Endothelial cell of umbilical vein (primary cell): ENCODE results near the gene FAM219A. TPM values are rescaled to one million over a fixed set of nuclear protein-coding genes. Genes with fewer than 3 reads are reported as not detected.

Experiments used
- BruUV-seq: library from RNA; stranded (reverse); fragments of 400-500 nt; replicated peaks from 2 replicates; lab custom pipeline; 2021; lab: Mats Ljungman, UMichigan
- CTCF ChIA-PET: fragments of 300-600, 350-600 bp; sonication (Branson Sonifier 250); formaldehyde crosslinking; loops from one replicate; lab custom pipeline; 2021; ENCODE audit warnings: antibody characterized with exemption, inconsistent platforms; lab: Charles Lee
- POLR2A ChIA-PET: fragments of 300-600, 350-600 bp; sonication (Branson Sonifier 250); formaldehyde crosslinking; loops from one replicate; lab custom pipeline; 2021; ENCODE audit warnings: antibody characterized with exemption, inconsistent platforms; lab: Charles Lee
- DNase-seq: peaks from one replicate; pipeline ENCODE4 v3.0.0-alpha.2; 2011; ENCODE audit warnings: low read depth, low spot score
- FAIRE-seq: peaks from 2 replicates; lab custom pipeline; 2011; peaks lifted over from hg19 to GRCh38; lab: Jason Lieb, UNC
- H2AFZ ChIP-seq: 2 replicates; pipeline ENCODE4 v1.6.0; 2012; ENCODE audit warnings: low read depth, low read length, control low read depth, inconsistent platforms
- H3K27ac ChIP-seq: 2 replicates; pipeline ENCODE4 v1.5.1; 2011; ENCODE audit warnings: low read depth, mild to moderate bottlenecking, control low read depth, low read length, moderate library complexity; ENCODE audit not compliant: insufficient read depth
- H3K27me3 ChIP-seq, 2 experiments: 2 replicates each; pipeline versions ENCODE4 v1.6.0 to v1.6.1; 2011; ENCODE audit warnings: low read length in 2 of 2, mixed read lengths in 1 of 2; ENCODE audit not compliant: control insufficient read depth in 2 of 2, insufficient read depth in 2 of 2
- H3K36me3 ChIP-seq, 2 experiments: 2 replicates in 1 of 2; 3 replicates in 1 of 2; pipeline ENCODE4 v1.5.1; 2011; ENCODE audit warnings: low read length in 2 of 2, mild to moderate bottlenecking in 1 of 2, moderate library complexity in 1 of 2; ENCODE audit not compliant: control insufficient read depth in 2 of 2, insufficient read depth in 2 of 2; ENCODE audit errors: extremely low read depth in 1 of 2
- H3K4me1 ChIP-seq: 3 replicates; pipeline ENCODE4 v1.5.1; 2011; ENCODE audit warnings: mild to moderate bottlenecking, low read length; ENCODE audit not compliant: control insufficient read depth, insufficient read depth; ENCODE audit errors: extremely low read depth
- H3K4me2 ChIP-seq: 2 replicates; pipeline ENCODE4 v1.6.1; 2011; ENCODE audit warnings: low read length, control low read depth, mixed read lengths; ENCODE audit not compliant: insufficient read depth
- H3K4me3 ChIP-seq, 3 experiments: fragments of 200-600 bp in 1 of 3; sonication (generic), shearing (Covaris generic) in 1 of 3; replicated peaks in 1 of 3; 2 replicates each; pipeline ENCODE4 v1.5.1; 2011 to 2016; ENCODE audit warnings: control low read depth in 3 of 3, low read length in 3 of 3, mild to moderate bottlenecking in 2 of 3, inconsistent platforms in 1 of 3, low read depth in 1 of 3, moderate library complexity in 1 of 3; ENCODE audit not compliant: insufficient read depth in 1 of 3
- H3K79me2 ChIP-seq: 2 replicates; pipeline ENCODE4 v1.6.0; 2012; ENCODE audit warnings: low read length, inconsistent platforms; ENCODE audit not compliant: control insufficient read depth, insufficient read depth
- H3K9ac ChIP-seq: replicated peaks from 2 replicates; pipeline ENCODE3; 2011; ENCODE audit warnings: low read length, control low read depth; ENCODE audit not compliant: insufficient read depth; ENCODE audit errors: extremely low read depth
- H3K9me1 ChIP-seq: replicated peaks from 3 replicates; pipeline ENCODE4 v1.6.0; 2011; ENCODE audit warnings: mild to moderate bottlenecking, low read length; ENCODE audit not compliant: control insufficient read depth, insufficient read depth; ENCODE audit errors: extremely low read depth
- H3K9me3 ChIP-seq: replicated peaks from 2 replicates; pipeline ENCODE4 v1.5.1; 2012; ENCODE audit warnings: low read length, inconsistent platforms; ENCODE audit not compliant: control insufficient read depth, insufficient read depth
- H4K20me1 ChIP-seq: replicated peaks from 2 replicates; pipeline ENCODE3; 2011; ENCODE audit warnings: mild to moderate bottlenecking, low read length; ENCODE audit not compliant: control insufficient read depth, insufficient read depth; ENCODE audit errors: extremely low read depth
- EZH2 ChIP-seq: IDR thresholded peaks from 2 replicates; pipeline ENCODE4 v1.6.1; 2012; ENCODE audit warnings: borderline replicate concordance, low read depth, mild to moderate bottlenecking, moderate library complexity, low read length, inconsistent platforms; ENCODE audit not compliant: severe bottlenecking
- FOS ChIP-seq: IDR thresholded peaks from 2 replicates; pipeline ENCODE4 v1.6.1; 2011; ENCODE audit warnings: mild to moderate bottlenecking, low read length, moderate library complexity, borderline replicate concordance; ENCODE audit not compliant: insufficient read depth
- GATA2 ChIP-seq: IDR thresholded peaks from 2 replicates; pipeline ENCODE4 v1.7.0; 2011; ENCODE audit warnings: low read depth, mild to moderate bottlenecking, moderate library complexity, mixed read lengths, low read length; ENCODE audit not compliant: insufficient read length, insufficient read depth
- JUN ChIP-seq: IDR thresholded peaks from 2 replicates; pipeline ENCODE4 v1.6.1; 2011; ENCODE audit warnings: borderline replicate concordance, low read depth; ENCODE audit not compliant: insufficient read length, insufficient read depth
- MYC ChIP-seq: IDR thresholded peaks from one replicate; pipeline ENCODE4 v1.6.1; 2011; ENCODE audit warnings: mild to moderate bottlenecking, low read depth, low read length
- POLR2A ChIP-seq: IDR thresholded peaks from 2 replicates; pipeline ENCODE4 v1.6.1; 2012; ENCODE audit warnings: low read depth, mild to moderate bottlenecking, control low read depth, low read length
- POLR2AphosphoS5 ChIP-seq: IDR thresholded peaks from 2 replicates; pipeline ENCODE4 v1.6.1; 2012; ENCODE audit warnings: low read depth, mild to moderate bottlenecking, control low read depth, low read length, moderate library complexity; ENCODE audit not compliant: insufficient read depth
- dilution Hi-C: fragments of 300-500 bp; cut with MboI; formaldehyde crosslinking; loops from one replicate; pipeline ENCODE4 v1.15.0; 2019; ENCODE audit warnings: low sequenced_read_pairs; ENCODE audit not compliant: extremely low pct_ligation_motif_present
- intact Hi-C: fragments of 100-400 bp; cut with micrococcal nuclease; formaldehyde crosslinking; loops from one replicate; pipeline ENCODE4 v1.10.0; 2022
- polyA plus RNA-seq, 4 experiments: library from polyadenylated mRNA; depleted of rRNA in 3 of 4; stranded (reverse) in 3 of 4; unstranded in 1 of 4; fragments of >200 nt; gene quantifications; 2 replicates each; pipeline versions ENCODE4 v1.2.1 to v1.2.3, GENCODE V29; 2011 to 2012; ENCODE audit warnings: missing spikeins in 1 of 4
- total RNA-seq: library from RNA; stranded (reverse); gene quantifications from 2 replicates; pipeline ENCODE4 v1.2.3, GENCODE V29; 2021
- TF ChIP-seq, protein P1 (sequence below), 2 donors: IDR thresholded peaks; 1 replicate in 1 of 2; 2 replicates in 1 of 2; pipeline ENCODE4 v1.5.1; 2011; ENCODE audit warnings: low read length in 2 of 2, mild to moderate bottlenecking in 2 of 2, moderate library complexity in 2 of 2, control low read depth in 1 of 2, inconsistent platforms in 1 of 2, low read depth in 1 of 2; ENCODE audit not compliant: insufficient read depth in 1 of 2; ENCODE audit errors: extremely low read depth in 1 of 2
- TF ChIP-seq, protein P2 (sequence below): IDR thresholded peaks from 2 replicates; pipeline ENCODE4 v1.6.1; 2011; ENCODE audit not compliant: insufficient read depth, insufficient read length

Gene FAM219A
- total and polyA plus RNA-seq, 2 donors (not counting 3 experiments of a cell fraction or from before 2014, with no cell fraction given), result 18.1 to 35.7 TPM

DNA sequence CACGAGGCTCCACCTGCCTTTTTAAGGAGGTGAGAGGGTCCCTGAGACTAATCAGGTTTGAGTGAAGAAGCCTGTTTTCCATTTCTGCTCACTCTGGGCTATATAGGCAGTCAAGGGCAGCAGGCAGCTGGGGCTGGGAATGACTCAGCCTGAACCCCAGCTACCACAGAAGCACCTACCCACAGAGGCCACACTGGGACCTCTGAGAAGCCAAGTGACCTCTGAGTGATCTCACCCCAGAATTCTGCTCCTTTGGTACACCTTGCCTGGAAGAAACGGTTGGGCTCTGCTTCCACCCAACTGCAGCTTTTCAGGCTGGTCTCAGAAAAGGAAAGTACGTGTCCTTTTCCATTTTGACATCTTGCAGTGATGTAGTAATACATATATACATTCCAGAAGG is 6.8 kb downstream of the FAM219A start:
- TF ChIP-seq JUN (no peak), FOS (no peak), MYC (no peak), POLR2A (no peak), EZH2 (no peak), POLR2AphosphoS5 (no peak), GATA2 (no peak)
- TF ChIP-seq, protein P1, sequence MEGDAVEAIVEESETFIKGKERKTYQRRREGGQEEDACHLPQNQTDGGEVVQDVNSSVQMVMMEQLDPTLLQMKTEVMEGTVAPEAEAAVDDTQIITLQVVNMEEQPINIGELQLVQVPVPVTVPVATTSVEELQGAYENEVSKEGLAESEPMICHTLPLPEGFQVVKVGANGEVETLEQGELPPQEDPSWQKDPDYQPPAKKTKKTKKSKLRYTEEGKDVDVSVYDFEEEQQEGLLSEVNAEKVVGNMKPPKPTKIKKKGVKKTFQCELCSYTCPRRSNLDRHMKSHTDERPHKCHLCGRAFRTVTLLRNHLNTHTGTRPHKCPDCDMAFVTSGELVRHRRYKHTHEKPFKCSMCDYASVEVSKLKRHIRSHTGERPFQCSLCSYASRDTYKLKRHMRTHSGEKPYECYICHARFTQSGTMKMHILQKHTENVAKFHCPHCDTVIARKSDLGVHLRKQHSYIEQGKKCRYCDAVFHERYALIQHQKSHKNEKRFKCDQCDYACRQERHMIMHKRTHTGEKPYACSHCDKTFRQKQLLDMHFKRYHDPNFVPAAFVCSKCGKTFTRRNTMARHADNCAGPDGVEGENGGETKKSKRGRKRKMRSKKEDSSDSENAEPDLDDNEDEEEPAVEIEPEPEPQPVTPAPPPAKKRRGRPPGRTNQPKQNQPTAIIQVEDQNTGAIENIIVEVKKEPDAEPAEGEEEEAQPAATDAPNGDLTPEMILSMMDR (IDR thresholded peaks at IDR 0.05; ENCODE audit: extremely low read depth in 1 of 2, insufficient read depth in 1 of 2, low read depth in 1 of 2, low read length in 2 of 2), result no peak
- TF ChIP-seq, protein P2, sequence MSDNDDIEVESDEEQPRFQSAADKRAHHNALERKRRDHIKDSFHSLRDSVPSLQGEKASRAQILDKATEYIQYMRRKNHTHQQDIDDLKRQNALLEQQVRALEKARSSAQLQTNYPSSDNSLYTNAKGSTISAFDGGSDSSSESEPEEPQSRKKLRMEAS, result no peak
- DNase-seq (no peak), FAIRE-seq (no peak)
- H3K79me2 ChIP-seq, result peaks cover 55% of the 10 kb centered on the region
- no TSS peak for BruUV-seq
- no peak overlapping the region for H3K4me2 ChIP-seq
- H3K9me3 ChIP-seq, result no peaks in the 10 kb centered on the region
- H3K9me1 ChIP-seq, result no peaks in the 10 kb centered on the region
- ChIA-PET POLR2A (no interaction called here), CTCF (interaction anchor here (0.9 to 2.5 kb wide), 7 partner anchors 11 to 140 kb away, joined by 4 to 12 read pairs (median 5); no protein-coding TSS in a partner anchor)
- intact Hi-C loops (no loop called here), dilution Hi-C loops (no loop called here)
- H3K36me3 ChIP-seq, result no peaks in the 10 kb centered on the region
- no peak overlapping the region for H2AFZ ChIP-seq
- no peaks in the 10 kb centered on the region for H3K27me3 ChIP-seq
- no peak overlapping the region for H3K27ac ChIP-seq
- peaks cover 20% of the 10 kb centered on the region for H3K4me1 ChIP-seq
- H3K4me3 ChIP-seq, result no peak overlapping the region
- H3K9ac ChIP-seq, result no peak overlapping the region
- peaks cover 3% of the 10 kb centered on the region for H4K20me1 ChIP-seq
